Body of pancreas (tissue), 4 donors: ENCODE data around the gene SYK.

Source experiments
- CTCF ChIP-seq, 7 experiments: fragments of 450-650 bp in 4 of 7; fragments of 200-600 bp in 3 of 7; sonication (generic) in 3 of 7; IDR thresholded peaks; one replicate each; pipeline ENCODE4 v1.5.1; 2016 to 2019; ENCODE audit warnings: antibody characterized with exemption in 7 of 7
- POLR2A ChIP-seq, 3 donors: fragments of 450-650 bp; IDR thresholded peaks; one replicate each; pipeline ENCODE4 v1.6.1; 2016; ENCODE audit warnings: antibody characterized with exemption in 3 of 3, mild to moderate bottlenecking in 2 of 3

- TF ChIP-seq POLR2A (IDR thresholded peaks at IDR 0.05) (no peak), CTCF (IDR thresholded peaks at IDR 0.05) (no peak)
These were observed 2.4 kb downstream of the SYK start for GRCh38 chr9:90803860-90804593.
